Spleen (tissue), 11 donors: ENCODE measurements around the gene GPR107. TPM values are rescaled to one million over a fixed set of nuclear protein-coding genes. Genes with fewer than 3 reads are reported as not detected.

Experiments
- DNase-seq: peaks from one replicate; pipeline ENCODE4 v3.0.0-alpha.2; 2020
- H3K27ac ChIP-seq, 8 donors: fragments of 200-600 bp; sonication (generic) in 7 of 8; 1 replicate in 4 of 8; 2 replicates in 4 of 8; pipeline versions ENCODE4 v1.5.0 to v1.8.0; 2016 to 2021; ENCODE audit warnings: inconsistent platforms in 4 of 8, mild to moderate bottlenecking in 4 of 8, moderate library complexity in 1 of 8
- H3K27me3 ChIP-seq, 7 donors: fragments of 200-600 bp; sonication (generic) in 6 of 7; replicated peaks in 1 of 7; 1 replicate in 4 of 7; 2 replicates in 3 of 7; pipeline versions ENCODE4 v1.5.0 to v1.8.0; 2016 to 2021; ENCODE audit warnings: inconsistent platforms in 3 of 7, mild to moderate bottlenecking in 1 of 7
- H3K36me3 ChIP-seq, 6 donors: fragments of 200-600 bp; sonication (generic) in 5 of 6; 1 replicate in 4 of 6; 2 replicates in 2 of 6; pipeline versions ENCODE4 v1.5.0 to v1.8.0; 2016 to 2021; ENCODE audit warnings: inconsistent platforms in 2 of 6
- H3K4me1 ChIP-seq, 6 donors: fragments of 200-600 bp; sonication (generic) in 5 of 6; 1 replicate in 3 of 6; 2 replicates in 3 of 6; pipeline versions ENCODE4 v1.5.0 to v1.8.0; 2016 to 2021; ENCODE audit warnings: inconsistent platforms in 3 of 6
- H3K4me3 ChIP-seq, 8 donors: fragments of 200-600 bp; sonication (generic) in 7 of 8; 1 replicate in 4 of 8; 2 replicates in 4 of 8; pipeline versions ENCODE4 v1.5.0 to v1.8.0; 2016 to 2021; ENCODE audit warnings: inconsistent platforms in 4 of 8, mild to moderate bottlenecking in 4 of 8, moderate library complexity in 2 of 8
- H3K9me3 ChIP-seq, 8 donors: fragments of 200-600 bp; sonication (generic) in 7 of 8; 1 replicate in 4 of 8; 2 replicates in 4 of 8; pipeline versions ENCODE4 v1.5.0 to v1.8.0; 2016 to 2021; ENCODE audit warnings: inconsistent platforms in 4 of 8
- CTCF ChIP-seq, 11 experiments: fragments of 200-600 bp in 7 of 11; fragments of 450-650 bp in 4 of 11; sonication (generic) in 4 of 11; IDR thresholded peaks in 8 of 11; conservative IDR thresholded peaks in 3 of 11; 1 replicate in 7 of 11; 2 replicates in 4 of 11; pipeline versions ENCODE4 v1.4.0 to v1.8.0; 2016 to 2021; ENCODE audit warnings: antibody characterized with exemption in 11 of 11, inconsistent platforms in 4 of 11, mild to moderate bottlenecking in 1 of 11
- POLR2A ChIP-seq, 3 donors: fragments of 450-650 bp; IDR thresholded peaks; one replicate each; pipeline ENCODE4 v1.5.1; 2017; ENCODE audit warnings: antibody characterized with exemption in 3 of 3, mild to moderate bottlenecking in 1 of 3
- POLR2AphosphoS5 ChIP-seq, 3 donors: sonication (generic); formaldehyde crosslinking; IDR thresholded peaks; one replicate each; pipeline ENCODE4 v1.5.1; 2017; ENCODE audit warnings: antibody characterized with exemption in 3 of 3
- WGBS, 5 donors: extraction: QIAGEN DNeasy Blood & Tissue Kit in 3 of 5; methylation state at CpG; one replicate each; pipeline versions ENCODE4 v1.1.5 to v1.1.7; 2013 to 2018; 5-methylcytosine and 5-hydroxymethylcytosine counted together
- intact Hi-C: fragments of 100-400 bp; cut with DNase I; formaldehyde crosslinking; loops from one replicate; pipeline ENCODE4 v1.15.0; 2023; ENCODE audit warnings: low total_unique reads
- polyA plus RNA-seq, 3 donors: library from polyadenylated mRNA; stranded (reverse); fragments of 200-250 nt; gene quantifications; one replicate each; pipeline ENCODE4 v1.2.1, GENCODE V29; 2013
- total RNA-seq, 7 donors: library from RNA; depleted of rRNA in 3 of 7; stranded (reverse); fragments of >200 nt in 3 of 7; fragmentation: NEBNext Ultra II Directional in 4 of 7; extraction: Animal tissue kit (Norgen Biotek cat#: 25700) in 4 of 7; gene quantifications; one replicate each; pipeline versions ENCODE4 v1.1.0 to v1.2.1, GENCODE V29; 2016 to 2021
- donor health status: healthy with polysubstance abuse.
- donor health status: DM: no; HTN: no; CAD: no; lungs with moderate emphysema.
- donor health status: DM: no; HTN: no; CAD: no.
- donor health status: Bipolar disorder and iron deficiency.
- donor health status: healthy.
- donor health status: DM: no; HTN: no; CAD: no.
- donor health status: DM: yes; HTN: yes; CAD: no.

Gene GPR107
- total and polyA plus RNA-seq, 10 donors: 3.9 to 42.8 (median 28.3) TPM

- WGBS, 5 donors: 79 to 88% (median 82%) methylated on average over 9 to 10 of the region's 10 CpGs
Measured at GRCh38 chr9:130159915-130160670, 106.4 kb downstream of the GPR107 start.

DNA sequence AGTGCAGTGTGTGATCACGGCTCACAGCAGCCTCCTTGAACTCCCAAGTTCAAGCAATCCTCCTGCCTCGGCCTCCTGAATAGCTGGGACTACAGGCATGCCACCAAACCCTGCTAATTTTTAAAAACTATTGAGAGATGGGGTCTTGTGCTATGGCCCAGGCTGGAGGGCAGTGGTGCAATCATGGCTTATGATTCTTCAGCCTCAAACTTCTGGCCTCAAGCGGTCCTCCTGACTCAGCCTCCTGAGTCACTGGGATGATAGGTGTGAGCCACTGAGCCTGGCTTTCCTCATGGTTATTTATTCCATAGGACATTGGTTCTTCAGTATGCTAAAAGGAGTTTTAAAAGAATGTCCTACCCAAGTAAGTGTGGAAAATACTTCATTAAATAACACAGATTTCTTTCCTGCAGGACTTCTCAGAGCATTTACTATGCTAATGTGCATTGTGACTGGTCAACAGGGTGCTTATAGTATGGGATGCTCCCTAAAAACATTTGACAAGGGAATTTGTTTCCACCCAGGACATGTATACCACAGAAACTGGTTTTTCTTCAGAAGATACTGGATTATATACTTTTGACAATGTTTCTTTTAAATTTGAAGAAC, 107.3 kb downstream of the GPR107 start:
- WGBS, 5 donors: 81 to 100% (median 93%) methylated on average over 3 of the region's 3 CpGs
- intact Hi-C loops: no loop called here
- Histone ChIP-seq H3K27me3 (peaks cover 0 to 16% (median 0%) of the 10 kb centered on the region in 7 donors), H3K36me3 (no peaks in the 10 kb centered on the region), H3K9me3 (no peaks in the 10 kb centered on the region), H3K4me3 (no peak overlapping the region), H3K4me1 (no peaks in the 10 kb centered on the region), H3K27ac (no peak overlapping the region)
- TF ChIP-seq CTCF (IDR thresholded peaks at IDR 0.05 in 8 of 11, conservative IDR thresholded peaks at IDR 0.05 in 3 of 11) (no peak), POLR2AphosphoS5 (IDR thresholded peaks at IDR 0.05) (no peak), POLR2A (IDR thresholded peaks at IDR 0.05) (no peak)
- no peak for DNase-seq

More at GRCh38 chr9:130159915-130160670, 106.4 kb downstream of the GPR107 start:
- Histone ChIP-seq H3K27me3 (peaks cover 0 to 16% (median 0%) of the 10 kb centered on the region in 7 donors), H3K9me3 (no peaks in the 10 kb centered on the region), H3K27ac (no peak overlapping the region), H3K36me3 (no peaks in the 10 kb centered on the region), H3K4me1 (no peaks in the 10 kb centered on the region), H3K4me3 (no peak overlapping the region)
- no peak for DNase-seq
- intact Hi-C loops: no loop called here
- TF ChIP-seq POLR2A (IDR thresholded peaks at IDR 0.05) (no peak), POLR2AphosphoS5 (IDR thresholded peaks at IDR 0.05) (no peak), CTCF (IDR thresholded peaks at IDR 0.05 in 8 of 11, conservative IDR thresholded peaks at IDR 0.05 in 3 of 11) (no peak)

- Histone ChIP-seq H3K36me3 (no peaks in the 10 kb centered on the region), H3K27me3 (peaks cover 0 to 13% (median 0%) of the 10 kb centered on the region in 7 donors), H3K9me3 (no peaks in the 10 kb centered on the region), H3K4me3 (no peak overlapping the region), H3K4me1 (no peaks in the 10 kb centered on the region), H3K27ac (no peak overlapping the region)
- intact Hi-C loops: no loop called here
- 84 to 100% (median 96%) methylated on average over 1 of the region's 1 CpG for WGBS, 5 donors
- no peak for DNase-seq
- TF ChIP-seq CTCF (IDR thresholded peaks at IDR 0.05 in 8 of 11, conservative IDR thresholded peaks at IDR 0.05 in 3 of 11) (no peak), POLR2A (IDR thresholded peaks at IDR 0.05) (no peak), POLR2AphosphoS5 (IDR thresholded peaks at IDR 0.05) (no peak)
Measured at GRCh38 chr9:130165579-130165978, 111.9 kb downstream of the GPR107 start.

GRCh38 chr9:130166399-130166798, 112.7 kb downstream of the GPR107 start:
- Histone ChIP-seq H3K27ac (no peak overlapping the region), H3K36me3 (no peaks in the 10 kb centered on the region), H3K4me1 (peaks cover 0 to under 1% (median 0%) of the 10 kb centered on the region in 6 donors), H3K9me3 (no peaks in the 10 kb centered on the region), H3K27me3 (peaks cover 0 to 21% (median under 1%) of the 10 kb centered on the region in 7 donors), H3K4me3 (no peak overlapping the region)
- WGBS, 5 donors: 82 to 92% (median 88%) methylated on average over 4 of the region's 4 CpGs
- TF ChIP-seq CTCF (IDR thresholded peaks at IDR 0.05 in 8 of 11, conservative IDR thresholded peaks at IDR 0.05 in 3 of 11) (no peak), POLR2AphosphoS5 (IDR thresholded peaks at IDR 0.05) (no peak), POLR2A (IDR thresholded peaks at IDR 0.05) (no peak)
- no peak for DNase-seq
- intact Hi-C loops: no loop called here
